Fibroblast of the aortic adventitia (primary cell): ENCODE results near the gene PRDM12. TPM values are rescaled to one million over a fixed set of nuclear protein-coding genes. Genes with fewer than 3 reads are reported as not detected.

Source experiments
- DNase-seq: peaks from one replicate; pipeline ENCODE4 v3.0.0-alpha.2; 2010; ENCODE audit warnings: low read depth
- H3K4me3 ChIP-seq: 2 replicates; pipeline ENCODE4 v1.5.1; 2011; ENCODE audit warnings: low read depth, mild to moderate bottlenecking, control low read depth, low read length, moderate library complexity
- CTCF ChIP-seq: IDR thresholded peaks from 2 replicates; pipeline ENCODE4 v1.5.1; 2011; ENCODE audit warnings: mild to moderate bottlenecking, low read length, control low read depth, inconsistent platforms; ENCODE audit not compliant: insufficient read depth
- total RNA-seq: library from RNA; depleted of rRNA; stranded (reverse); fragments of >200 nt; gene quantifications from 2 replicates; pipeline ENCODE4 v1.2.3, GENCODE V29; 2012; ENCODE audit warnings: low replicate concordance

Gene PRDM12
- total RNA-seq, 1 donor = not detected

- no peak for TF ChIP-seq CTCF
- no peak for DNase-seq
- H3K4me3 ChIP-seq = no peak overlapping the region
These were observed 3.5 kb upstream of the PRDM12 start for GRCh38 chr9:130660683-130661450.

GRCh38 chr9:130661451-130662098, 2.8 kb upstream of the PRDM12 start:
- no peak overlapping the region for H3K4me3 ChIP-seq
- DNase-seq = no peak
- TF ChIP-seq CTCF = no peak

- no peak for DNase-seq
- no peak overlapping the region for H3K4me3 ChIP-seq
- TF ChIP-seq CTCF = no peak
These were observed 2.1 kb upstream of the PRDM12 start for GRCh38 chr9:130662099-130662969.

GRCh38 chr9:130662970-130663257, 1.5 kb upstream of the PRDM12 start:
- TF ChIP-seq CTCF = no peak
- DNase-seq = no peak
- no peak overlapping the region for H3K4me3 ChIP-seq

GRCh38 chr9:130663258-130663976, 977 bp upstream of the PRDM12 start:
- TF ChIP-seq CTCF = no peak
- no peak for DNase-seq
- H3K4me3 ChIP-seq = no peak overlapping the region

- TF ChIP-seq CTCF = no peak
These were observed 480 bp upstream of the PRDM12 start for GRCh38 chr9:130663977-130664250.

More at GRCh38 chr9:130663977-130664250, 480 bp upstream of the PRDM12 start:
- no peak overlapping the region for H3K4me3 ChIP-seq
- no peak for DNase-seq
